ENCODE results near the gene ACOX3.

The ACOX3 gene

GRCh38 chr4:8439914-8440491, 520 bp downstream of the ACOX3 start:
- peak overlapping the region; percentile 96 for H3K4me3 ChIP-seq (ENCODE audit: low read depth, low read length)
- TF ChIP-seq, protein P1, sequence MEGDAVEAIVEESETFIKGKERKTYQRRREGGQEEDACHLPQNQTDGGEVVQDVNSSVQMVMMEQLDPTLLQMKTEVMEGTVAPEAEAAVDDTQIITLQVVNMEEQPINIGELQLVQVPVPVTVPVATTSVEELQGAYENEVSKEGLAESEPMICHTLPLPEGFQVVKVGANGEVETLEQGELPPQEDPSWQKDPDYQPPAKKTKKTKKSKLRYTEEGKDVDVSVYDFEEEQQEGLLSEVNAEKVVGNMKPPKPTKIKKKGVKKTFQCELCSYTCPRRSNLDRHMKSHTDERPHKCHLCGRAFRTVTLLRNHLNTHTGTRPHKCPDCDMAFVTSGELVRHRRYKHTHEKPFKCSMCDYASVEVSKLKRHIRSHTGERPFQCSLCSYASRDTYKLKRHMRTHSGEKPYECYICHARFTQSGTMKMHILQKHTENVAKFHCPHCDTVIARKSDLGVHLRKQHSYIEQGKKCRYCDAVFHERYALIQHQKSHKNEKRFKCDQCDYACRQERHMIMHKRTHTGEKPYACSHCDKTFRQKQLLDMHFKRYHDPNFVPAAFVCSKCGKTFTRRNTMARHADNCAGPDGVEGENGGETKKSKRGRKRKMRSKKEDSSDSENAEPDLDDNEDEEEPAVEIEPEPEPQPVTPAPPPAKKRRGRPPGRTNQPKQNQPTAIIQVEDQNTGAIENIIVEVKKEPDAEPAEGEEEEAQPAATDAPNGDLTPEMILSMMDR (IDR thresholded peaks at IDR 0.05; ENCODE audit: low read depth, low read length): no peak

DNA sequence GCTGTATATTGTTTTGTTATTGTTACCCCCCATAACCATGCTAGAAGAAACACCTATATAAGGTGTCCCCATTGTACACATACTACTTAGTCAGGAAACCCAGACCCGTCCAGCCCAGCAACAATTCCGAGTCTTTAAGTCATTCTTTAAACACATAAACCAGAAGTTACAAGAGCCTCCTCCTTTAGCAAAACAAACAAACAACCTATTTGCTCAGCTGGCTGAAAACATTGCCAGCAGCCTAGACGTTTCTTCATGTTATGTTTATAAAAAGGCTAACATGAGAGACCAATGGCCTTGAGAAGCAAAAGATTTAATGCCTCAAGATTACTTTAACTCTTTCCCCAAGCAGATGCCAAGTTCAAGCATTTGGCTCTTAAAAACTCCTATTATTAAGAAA, 1.4 kb downstream of the ACOX3 start:
- peak overlapping the region; percentile 96 for H3K4me3 ChIP-seq (ENCODE audit: low read depth, low read length)
- TF ChIP-seq, protein P1 (IDR thresholded peaks at IDR 0.05; ENCODE audit: low read depth, low read length): no peak

- H3K4me3 ChIP-seq (ENCODE audit: low read depth, low read length): no peak overlapping the region
- TF ChIP-seq, protein P1 (IDR thresholded peaks at IDR 0.05; ENCODE audit: low read depth, low read length): no peak
These were observed 1.8 kb downstream of the ACOX3 start for GRCh38 chr4:8438743-8439142.

DNA sequence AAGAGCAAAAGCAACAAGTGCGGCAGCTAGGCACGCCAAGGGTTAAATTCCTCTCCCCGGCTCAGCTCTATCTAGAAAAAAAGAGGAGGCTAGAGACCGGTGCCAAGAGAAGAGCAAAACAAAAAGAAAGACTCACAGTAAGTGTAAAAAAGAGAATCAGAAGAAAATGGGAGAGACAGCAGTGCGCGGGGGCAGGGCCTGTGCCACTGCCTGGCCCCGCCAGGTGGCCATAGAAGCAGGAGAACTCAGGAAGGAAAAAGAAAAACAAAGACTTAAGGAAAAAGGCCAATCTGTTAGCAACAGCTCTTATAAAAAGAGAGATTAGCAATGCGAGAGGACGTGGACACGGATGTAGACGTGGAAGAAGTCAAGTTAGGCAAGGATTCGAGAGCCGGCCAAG, 3.2 kb downstream of the ACOX3 start:
- TF ChIP-seq, protein P1 (IDR thresholded peaks at IDR 0.05; ENCODE audit: low read depth, low read length): no peak
- no peak overlapping the region for H3K4me3 ChIP-seq (ENCODE audit: low read depth, low read length)

DNA sequence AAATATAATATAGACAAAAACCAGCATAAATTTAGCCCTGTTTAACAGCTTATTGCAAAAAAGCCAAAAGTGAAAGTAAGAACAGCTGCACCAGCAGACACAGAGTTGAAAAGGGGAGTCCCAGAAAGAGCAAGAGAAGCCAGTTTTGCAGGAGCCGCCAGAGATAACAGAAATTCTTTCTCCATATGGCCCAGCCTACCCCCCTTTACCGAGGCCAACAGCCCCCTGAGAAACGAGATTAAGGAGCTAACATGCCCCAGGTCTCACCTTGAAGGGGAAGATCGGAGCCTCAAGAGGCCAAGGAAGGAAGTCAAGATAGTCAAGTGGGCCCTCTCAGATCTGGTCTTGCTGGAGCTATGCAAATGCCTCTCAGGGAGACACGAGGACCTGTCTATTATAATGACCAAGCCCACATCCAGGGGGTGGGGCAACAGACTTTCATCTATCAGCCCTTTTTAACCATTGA, 4.8 kb downstream of the ACOX3 start:
- TF ChIP-seq, protein P1 (IDR thresholded peaks at IDR 0.05; ENCODE audit: low read depth, low read length): no peak
- peak overlapping the region; percentile 46 for H3K4me3 ChIP-seq (ENCODE audit: low read depth, low read length)

GRCh38 chr4:8434251-8435073, 6.1 kb downstream of the ACOX3 start:
- H3K4me3 ChIP-seq (ENCODE audit: low read depth, low read length): no peak overlapping the region
- TF ChIP-seq, protein P1 (IDR thresholded peaks at IDR 0.05; ENCODE audit: low read depth, low read length): no peak

DNA sequence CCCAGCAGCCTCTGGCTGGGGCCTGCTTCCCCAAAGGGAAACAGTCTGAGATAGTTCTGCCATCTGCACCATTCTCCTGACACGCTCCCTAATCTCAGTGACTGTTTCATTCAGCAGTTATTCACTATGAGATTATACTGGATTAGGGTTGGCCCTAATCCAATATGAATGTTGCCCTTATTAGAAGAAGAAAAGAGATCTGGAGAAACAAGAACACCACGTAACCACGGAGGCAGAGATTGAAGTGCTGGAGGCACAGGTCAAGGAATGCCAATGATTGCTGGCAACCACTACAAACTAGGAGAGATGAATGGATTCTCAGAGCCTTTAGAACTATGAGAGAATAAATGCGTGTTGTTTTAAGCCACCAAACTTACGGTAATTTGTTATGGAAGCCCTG, 7.4 kb downstream of the ACOX3 start:
- TF ChIP-seq, protein P1 (IDR thresholded peaks at IDR 0.05; ENCODE audit: low read depth, low read length): no peak
- no peak overlapping the region for H3K4me3 ChIP-seq (ENCODE audit: low read depth, low read length)
